PC-3 (cell line): ENCODE measurements around the gene CORO2A.

ENCODE experiments used
- CTCF ChIP-seq: fragments of 300-600 bp; sonication (generic); conservative IDR thresholded peaks from 2 replicates; pipeline ENCODE4 v1.5.1; 2017; ENCODE audit warnings: antibody characterized with exemption, low read depth, mild to moderate bottlenecking, low read length
- EZH2phosphoT487 ChIP-seq: fragments of 300-600 bp; sonication (generic); IDR thresholded peaks from 2 replicates; pipeline ENCODE4 v1.6.1; 2018; ENCODE audit warnings: mild to moderate bottlenecking, antibody characterized with exemption, low read length, borderline replicate concordance

- TF ChIP-seq CTCF (no peak), EZH2phosphoT487 (no peak)
Observed at GRCh38 chr9:98195671-98196070, 3.2 kb upstream of the CORO2A start.
